Stimulated activated CD4-positive, alpha-beta T cell treated with anti-CD3 and anti-CD28 coated beads, Interleukin-1b, Interleukin-23, amount 100 ng/mL, for 48 hours (primary cell): ENCODE measurements around the gene PIGL.

Experiments
- DNase-seq: peaks from one replicate; pipeline ENCODE4 v3.0.0-alpha.2; 2020

Gene PIGL

GRCh38 chr17:16313139-16314090 lies 96.4 kb downstream of the PIGL start:
- DNase-seq = no peak

GRCh38 chr17:16314189-16314588 lies 97.2 kb downstream of the PIGL start:
- no peak for DNase-seq

GRCh38 chr17:16314859-16315258 lies 97.8 kb downstream of the PIGL start:
- no peak for DNase-seq

- no peak for DNase-seq
Measured at GRCh38 chr17:16319969-16320368, 103.0 kb downstream of the PIGL start.

- DNase-seq = no peak
Measured at GRCh38 chr17:16322636-16323035, 105.6 kb downstream of the PIGL start.

GRCh38 chr17:16325964-16326363 lies 109.0 kb downstream of the PIGL start:
- no peak for DNase-seq

GRCh38 chr17:16327018-16327417 lies 110.0 kb downstream of the PIGL start:
- no peak for DNase-seq

- no peak for DNase-seq
Measured at GRCh38 chr17:16328997-16329396, 112.0 kb downstream of the PIGL start.

GRCh38 chr17:16329519-16330271 lies 112.7 kb downstream of the PIGL start:
- no peak for DNase-seq

- DNase-seq = no peak
Measured at GRCh38 chr17:16338391-16338790, 121.4 kb downstream of the PIGL start.

- DNase-seq = no peak
Measured at GRCh38 chr17:16339402-16339801, 122.4 kb downstream of the PIGL start.

GRCh38 chr17:16339959-16340358 lies 122.9 kb downstream of the PIGL start:
- DNase-seq = no peak

- DNase-seq = no peak
Measured at GRCh38 chr17:16342979-16343378, 126.0 kb downstream of the PIGL start.

- no peak for DNase-seq
Measured at GRCh38 chr17:16343569-16343968, 126.6 kb downstream of the PIGL start.

GRCh38 chr17:16345565-16345964 lies 128.6 kb downstream of the PIGL start:
- DNase-seq = no peak

GRCh38 chr17:16346721-16347271 lies 129.8 kb downstream of the PIGL start:
- DNase-seq = no peak

GRCh38 chr17:16348586-16348985 lies 131.6 kb downstream of the PIGL start:
- no peak for DNase-seq

GRCh38 chr17:16349431-16349830 lies 132.4 kb downstream of the PIGL start:
- no peak for DNase-seq

GRCh38 chr17:16351831-16352230 lies 134.8 kb downstream of the PIGL start:
- DNase-seq = no peak

- DNase-seq = peak; percentile 35
Measured at GRCh38 chr17:16352303-16352666, 135.3 kb downstream of the PIGL start.

GRCh38 chr17:16352667-16353316 lies 135.8 kb downstream of the PIGL start:
- DNase-seq = peak; percentile 25

- peak; percentile 62 for DNase-seq
Measured at GRCh38 chr17:16353317-16354174, 136.5 kb downstream of the PIGL start, which contains the start of gene CENPV. Gene CENPV, minus strand, starts transcription at chr17:16353469. Its CDS starts 33 bp downstream, at chr17:16353436.
